ENCODE data around the gene MYO15B. TPM values are rescaled to one million over a fixed set of nuclear protein-coding genes. Genes with fewer than 3 reads are reported as not detected.

The MYO15B gene
- total and polyA plus RNA-seq, 2 donors (not counting 3 experiments of a cell fraction or from before 2014, with no cell fraction given) = 10.2 to 87.8 TPM

DNA sequence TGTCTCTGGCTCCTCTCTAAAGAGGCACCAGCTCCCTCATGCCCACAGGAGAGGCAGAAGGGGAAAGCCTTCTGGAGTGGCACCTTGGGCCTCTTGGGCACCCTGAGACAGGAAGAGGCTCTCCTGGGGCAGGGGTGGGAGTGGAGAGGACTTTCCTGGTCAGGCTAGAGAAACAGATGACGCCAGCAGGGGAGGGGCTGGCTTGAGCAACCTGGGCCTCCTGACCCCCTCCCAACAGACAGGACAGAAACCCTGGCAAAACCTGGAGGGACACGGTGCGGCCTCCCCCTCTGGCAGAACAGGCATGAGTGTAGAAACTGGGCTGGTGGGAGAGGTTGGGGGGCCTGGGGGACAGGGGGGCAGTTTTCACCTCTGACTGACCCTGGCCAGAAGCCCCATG, 51.7 kb downstream of the MYO15B start:
- Histone ChIP-seq H2AFZ (ENCODE audit: low read depth, low read length) (no peak overlapping the region), H3K27ac (ENCODE audit: insufficient read depth, low read depth, low read length) (no peak overlapping the region), H3K4me3 (replicated peaks in 1 of 3; ENCODE audit: insufficient read depth in 1 of 3, low read depth in 1 of 3, low read length in 3 of 3) (no peak overlapping the region), H3K4me1 (ENCODE audit: control insufficient read depth, extremely low read depth, insufficient read depth, low read length) (no peaks in the 10 kb centered on the region), H4K20me1 (replicated peaks; ENCODE audit: control insufficient read depth, extremely low read depth, insufficient read depth, low read length) (no peaks in the 10 kb centered on the region), H3K4me2 (ENCODE audit: insufficient read depth, low read length) (no peak overlapping the region), H3K27me3 (ENCODE audit: control insufficient read depth in 2 of 2, insufficient read depth in 2 of 2, low read length in 2 of 2) (no peaks in the 10 kb centered on the region), H3K9me3 (replicated peaks; ENCODE audit: control insufficient read depth, insufficient read depth, low read length) (no peaks in the 10 kb centered on the region), H3K9me1 (replicated peaks; ENCODE audit: control insufficient read depth, extremely low read depth, insufficient read depth, low read length) (no peaks in the 10 kb centered on the region), H3K36me3 (ENCODE audit: control insufficient read depth in 2 of 2, extremely low read depth in 1 of 2, insufficient read depth in 2 of 2, low read length in 2 of 2) (peaks cover 0 to 3% of the 10 kb centered on the region in 2 experiments), H3K9ac (replicated peaks; ENCODE audit: extremely low read depth, insufficient read depth, low read length) (no peak overlapping the region), H3K79me2 (ENCODE audit: control insufficient read depth, insufficient read depth, low read length) (no peaks in the 10 kb centered on the region)
- no TSS peak for BruUV-seq (replicated peaks)
- intact Hi-C loops (cut with micrococcal nuclease) = no loop called here
- DNase-seq (ENCODE audit: low read depth, low spot score) (no peak), FAIRE-seq (no peak)
- dilution Hi-C loops (cut with MboI; ENCODE audit: extremely low pct_ligation_motif_present, low sequenced_read_pairs) = no loop called here
- CTCF ChIA-PET = interaction anchor here (1.1 to 1.7 kb wide), 2 partner anchors 40 to 108 kb away, joined by 4 read pairs; no protein-coding TSS in a partner anchor
- TF ChIP-seq FOS (IDR thresholded peaks at IDR 0.05; ENCODE audit: borderline replicate concordance, insufficient read depth, low read length) = no peak
- no peak for TF ChIP-seq GATA2 (IDR thresholded peaks at IDR 0.05; ENCODE audit: insufficient read depth, insufficient read length, low read depth, low read length)
- TF ChIP-seq POLR2AphosphoS5 (IDR thresholded peaks at IDR 0.05; ENCODE audit: insufficient read depth, low read depth, low read length) = no peak
- no peak for TF ChIP-seq MYC (IDR thresholded peaks at IDR 0.05; ENCODE audit: low read depth, low read length)
- TF ChIP-seq, protein P1, sequence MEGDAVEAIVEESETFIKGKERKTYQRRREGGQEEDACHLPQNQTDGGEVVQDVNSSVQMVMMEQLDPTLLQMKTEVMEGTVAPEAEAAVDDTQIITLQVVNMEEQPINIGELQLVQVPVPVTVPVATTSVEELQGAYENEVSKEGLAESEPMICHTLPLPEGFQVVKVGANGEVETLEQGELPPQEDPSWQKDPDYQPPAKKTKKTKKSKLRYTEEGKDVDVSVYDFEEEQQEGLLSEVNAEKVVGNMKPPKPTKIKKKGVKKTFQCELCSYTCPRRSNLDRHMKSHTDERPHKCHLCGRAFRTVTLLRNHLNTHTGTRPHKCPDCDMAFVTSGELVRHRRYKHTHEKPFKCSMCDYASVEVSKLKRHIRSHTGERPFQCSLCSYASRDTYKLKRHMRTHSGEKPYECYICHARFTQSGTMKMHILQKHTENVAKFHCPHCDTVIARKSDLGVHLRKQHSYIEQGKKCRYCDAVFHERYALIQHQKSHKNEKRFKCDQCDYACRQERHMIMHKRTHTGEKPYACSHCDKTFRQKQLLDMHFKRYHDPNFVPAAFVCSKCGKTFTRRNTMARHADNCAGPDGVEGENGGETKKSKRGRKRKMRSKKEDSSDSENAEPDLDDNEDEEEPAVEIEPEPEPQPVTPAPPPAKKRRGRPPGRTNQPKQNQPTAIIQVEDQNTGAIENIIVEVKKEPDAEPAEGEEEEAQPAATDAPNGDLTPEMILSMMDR (IDR thresholded peaks at IDR 0.05; ENCODE audit: extremely low read depth in 1 of 2, insufficient read depth in 1 of 2, low read depth in 1 of 2, low read length in 2 of 2) = no peak
- no peak for TF ChIP-seq POLR2A (IDR thresholded peaks at IDR 0.05; ENCODE audit: low read depth, low read length)
- TF ChIP-seq EZH2 (IDR thresholded peaks at IDR 0.05; ENCODE audit: borderline replicate concordance, low read depth, low read length, severe bottlenecking) = no peak
- no peak for TF ChIP-seq JUN (IDR thresholded peaks at IDR 0.05; ENCODE audit: borderline replicate concordance, insufficient read depth, insufficient read length, low read depth)
- TF ChIP-seq, protein P2, sequence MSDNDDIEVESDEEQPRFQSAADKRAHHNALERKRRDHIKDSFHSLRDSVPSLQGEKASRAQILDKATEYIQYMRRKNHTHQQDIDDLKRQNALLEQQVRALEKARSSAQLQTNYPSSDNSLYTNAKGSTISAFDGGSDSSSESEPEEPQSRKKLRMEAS (IDR thresholded peaks at IDR 0.05; ENCODE audit: insufficient read depth, insufficient read length) = no peak
- POLR2A ChIA-PET = no interaction called here
